GM19397 (cell line): Measurements from ENCODE around the gene UCN3.
A peak's percentile ranks its signal among the peaks of the same experiment; 100 is the strongest.
"Not testable (repeated sequence)": the region's sequence is repeated elsewhere in the genome, so short reads cannot be mapped to it uniquely, and the experiment has no call there.

ENCODE experiments used
- ATAC-seq: cut with Tn5 transposase; IDR thresholded peaks from one replicate; pipeline ENCODE4 v1.9.1; 2021; ENCODE audit warnings: mild to moderate bottlenecking, moderate library complexity; ENCODE audit not compliant: unreplicated experiment

Gene UCN3

GRCh38 chr10:5404208-5405041 is 39.7 kb downstream of the UCN3 start, which contains the start of gene TUBAL3:
TUBAL3 (minus strand) TSS chr10:5404828; CDS start chr10:5404792, 36 bp downstream.
- no peak for ATAC-seq

- ATAC-seq: no peak
Observed at GRCh38 chr10:5406918-5407317, 42.2 kb downstream of the UCN3 start.

GRCh38 chr10:5410787-5411186 is 46.0 kb downstream of the UCN3 start:
- ATAC-seq: not testable (repeated sequence)

- ATAC-seq: no peak
Observed at GRCh38 chr10:5411941-5412276, 47.1 kb downstream of the UCN3 start.

- ATAC-seq: peak; percentile 99
Observed at GRCh38 chr10:5412277-5412941, 47.6 kb downstream of the UCN3 start, which contains the start of gene NET1. NET1 (plus strand) TSS chr10:5412557; CDS start chr10:5412693, 136 bp downstream.

GRCh38 chr10:5413012-5413938 is 48.5 kb downstream of the UCN3 start:
- ATAC-seq: no peak

- ATAC-seq: no peak
Observed at GRCh38 chr10:5416981-5417380, 52.2 kb downstream of the UCN3 start.

- ATAC-seq: no peak
Observed at GRCh38 chr10:5418584-5418983, 53.8 kb downstream of the UCN3 start.

- ATAC-seq: no peak
Observed at GRCh38 chr10:5419466-5420094, 54.8 kb downstream of the UCN3 start.

- ATAC-seq: no peak
Observed at GRCh38 chr10:5423771-5424170, 59.0 kb downstream of the UCN3 start.
